GM19239 (cell line): ENCODE measurements around the gene CX3CL1.
"Not testable (repeated sequence)": the region's sequence is repeated elsewhere in the genome, so short reads cannot be mapped to it uniquely, and the experiment has no call there.

ENCODE experiments used
- DNase-seq: peaks from one replicate; pipeline ENCODE4 v3.0.0; 2011; ENCODE audit warnings: low spot score; ENCODE audit not compliant: insufficient read length
- FAIRE-seq: peaks from 2 replicates; lab custom pipeline; 2011; peaks lifted over from hg19 to GRCh38; lab: Jason Lieb, UNC

CX3CL1 gene

GRCh38 chr16:57381791-57382534 is 9.7 kb downstream of the CX3CL1 start:
- FAIRE-seq, result no peak
- DNase-seq, result no peak

- DNase-seq, result no peak
- no peak for FAIRE-seq
Observed at GRCh38 chr16:57382535-57383275, 10.4 kb downstream of the CX3CL1 start.

GRCh38 chr16:57383276-57384247 is 11.3 kb downstream of the CX3CL1 start:
- DNase-seq, result no peak
- FAIRE-seq, result no peak

GRCh38 chr16:57384248-57385070 is 12.2 kb downstream of the CX3CL1 start:
- DNase-seq (no peak), FAIRE-seq (peak; percentile 11)

GRCh38 chr16:57385083-57385482 is 12.8 kb downstream of the CX3CL1 start:
- no peak for FAIRE-seq
- DNase-seq, result no peak

GRCh38 chr16:57386381-57386951 is 14.2 kb downstream of the CX3CL1 start:
- FAIRE-seq, result no peak
- DNase-seq, result no peak

GRCh38 chr16:57387598-57388354 is 15.5 kb downstream of the CX3CL1 start:
- FAIRE-seq (peak; percentile 31), DNase-seq (no peak)

- no peak for DNase-seq
- peak; percentile 65 for FAIRE-seq
Observed at GRCh38 chr16:57388359-57389086, 16.2 kb downstream of the CX3CL1 start.

GRCh38 chr16:57389087-57389468 is 16.8 kb downstream of the CX3CL1 start:
- no peak for FAIRE-seq
- no peak for DNase-seq

- DNase-seq (no peak), FAIRE-seq (no peak)
Observed at GRCh38 chr16:57390636-57391295, 18.5 kb downstream of the CX3CL1 start.

GRCh38 chr16:57391300-57391699 is 19.0 kb downstream of the CX3CL1 start:
- no peak for FAIRE-seq
- DNase-seq, result no peak

GRCh38 chr16:57391708-57392107 is 19.4 kb downstream of the CX3CL1 start:
- DNase-seq (no peak), FAIRE-seq (no peak)

- no peak for FAIRE-seq
- no peak for DNase-seq
Observed at GRCh38 chr16:57392694-57393093, 20.4 kb downstream of the CX3CL1 start.

- FAIRE-seq (no peak), DNase-seq (no peak)
Observed at GRCh38 chr16:57394444-57394843, 22.2 kb downstream of the CX3CL1 start.

- FAIRE-seq (no peak), DNase-seq (no peak)
Observed at GRCh38 chr16:57395026-57395425, 22.7 kb downstream of the CX3CL1 start.

- FAIRE-seq, result no peak
- DNase-seq, result no peak
Observed at GRCh38 chr16:57396786-57397185, 24.5 kb downstream of the CX3CL1 start.

- FAIRE-seq, DNase-seq: not testable (repeated sequence)
Observed at GRCh38 chr16:57397493-57397892, 25.2 kb downstream of the CX3CL1 start.
